Endothelial cell of umbilical vein (primary cell): ENCODE measurements around the gene MAMDC2. TPM values are rescaled to one million over a fixed set of nuclear protein-coding genes. Genes with fewer than 3 reads are reported as not detected.

Experiments
- BruUV-seq: library from RNA; stranded (reverse); fragments of 400-500 nt; replicated peaks from 2 replicates; lab custom pipeline; 2021; lab: Mats Ljungman, UMichigan
- CTCF ChIA-PET: fragments of 300-600, 350-600 bp; sonication (Branson Sonifier 250); formaldehyde crosslinking; loops from one replicate; lab custom pipeline; 2021; ENCODE audit warnings: antibody characterized with exemption, inconsistent platforms; lab: Charles Lee
- POLR2A ChIA-PET: fragments of 300-600, 350-600 bp; sonication (Branson Sonifier 250); formaldehyde crosslinking; loops from one replicate; lab custom pipeline; 2021; ENCODE audit warnings: antibody characterized with exemption, inconsistent platforms; lab: Charles Lee
- DNase-seq: peaks from one replicate; pipeline ENCODE4 v3.0.0-alpha.2; 2011; ENCODE audit warnings: low read depth, low spot score
- FAIRE-seq: peaks from 2 replicates; lab custom pipeline; 2011; peaks lifted over from hg19 to GRCh38; lab: Jason Lieb, UNC
- H2AFZ ChIP-seq: 2 replicates; pipeline ENCODE4 v1.6.0; 2012; ENCODE audit warnings: low read depth, low read length, control low read depth, inconsistent platforms
- H3K27ac ChIP-seq: 2 replicates; pipeline ENCODE4 v1.5.1; 2011; ENCODE audit warnings: low read depth, mild to moderate bottlenecking, control low read depth, low read length, moderate library complexity; ENCODE audit not compliant: insufficient read depth
- H3K27me3 ChIP-seq, 2 experiments: 2 replicates each; pipeline versions ENCODE4 v1.6.0 to v1.6.1; 2011; ENCODE audit warnings: low read length in 2 of 2, mixed read lengths in 1 of 2; ENCODE audit not compliant: control insufficient read depth in 2 of 2, insufficient read depth in 2 of 2
- H3K36me3 ChIP-seq, 2 experiments: 2 replicates in 1 of 2; 3 replicates in 1 of 2; pipeline ENCODE4 v1.5.1; 2011; ENCODE audit warnings: low read length in 2 of 2, mild to moderate bottlenecking in 1 of 2, moderate library complexity in 1 of 2; ENCODE audit not compliant: control insufficient read depth in 2 of 2, insufficient read depth in 2 of 2; ENCODE audit errors: extremely low read depth in 1 of 2
- H3K4me1 ChIP-seq: 3 replicates; pipeline ENCODE4 v1.5.1; 2011; ENCODE audit warnings: mild to moderate bottlenecking, low read length; ENCODE audit not compliant: control insufficient read depth, insufficient read depth; ENCODE audit errors: extremely low read depth
- H3K4me2 ChIP-seq: 2 replicates; pipeline ENCODE4 v1.6.1; 2011; ENCODE audit warnings: low read length, control low read depth, mixed read lengths; ENCODE audit not compliant: insufficient read depth
- H3K4me3 ChIP-seq, 3 experiments: fragments of 200-600 bp in 1 of 3; sonication (generic), shearing (Covaris generic) in 1 of 3; replicated peaks in 1 of 3; 2 replicates each; pipeline ENCODE4 v1.5.1; 2011 to 2016; ENCODE audit warnings: control low read depth in 3 of 3, low read length in 3 of 3, mild to moderate bottlenecking in 2 of 3, inconsistent platforms in 1 of 3, low read depth in 1 of 3, moderate library complexity in 1 of 3; ENCODE audit not compliant: insufficient read depth in 1 of 3
- H3K79me2 ChIP-seq: 2 replicates; pipeline ENCODE4 v1.6.0; 2012; ENCODE audit warnings: low read length, inconsistent platforms; ENCODE audit not compliant: control insufficient read depth, insufficient read depth
- H3K9ac ChIP-seq: replicated peaks from 2 replicates; pipeline ENCODE3; 2011; ENCODE audit warnings: low read length, control low read depth; ENCODE audit not compliant: insufficient read depth; ENCODE audit errors: extremely low read depth
- H3K9me1 ChIP-seq: replicated peaks from 3 replicates; pipeline ENCODE4 v1.6.0; 2011; ENCODE audit warnings: mild to moderate bottlenecking, low read length; ENCODE audit not compliant: control insufficient read depth, insufficient read depth; ENCODE audit errors: extremely low read depth
- H3K9me3 ChIP-seq: replicated peaks from 2 replicates; pipeline ENCODE4 v1.5.1; 2012; ENCODE audit warnings: low read length, inconsistent platforms; ENCODE audit not compliant: control insufficient read depth, insufficient read depth
- H4K20me1 ChIP-seq: replicated peaks from 2 replicates; pipeline ENCODE3; 2011; ENCODE audit warnings: mild to moderate bottlenecking, low read length; ENCODE audit not compliant: control insufficient read depth, insufficient read depth; ENCODE audit errors: extremely low read depth
- CTCF ChIP-seq, 2 donors: IDR thresholded peaks; 1 replicate in 1 of 2; 2 replicates in 1 of 2; pipeline ENCODE4 v1.5.1; 2011; ENCODE audit warnings: low read length in 2 of 2, mild to moderate bottlenecking in 2 of 2, moderate library complexity in 2 of 2, control low read depth in 1 of 2, inconsistent platforms in 1 of 2, low read depth in 1 of 2; ENCODE audit not compliant: insufficient read depth in 1 of 2; ENCODE audit errors: extremely low read depth in 1 of 2
- EZH2 ChIP-seq: IDR thresholded peaks from 2 replicates; pipeline ENCODE4 v1.6.1; 2012; ENCODE audit warnings: borderline replicate concordance, low read depth, mild to moderate bottlenecking, moderate library complexity, low read length, inconsistent platforms; ENCODE audit not compliant: severe bottlenecking
- FOS ChIP-seq: IDR thresholded peaks from 2 replicates; pipeline ENCODE4 v1.6.1; 2011; ENCODE audit warnings: mild to moderate bottlenecking, low read length, moderate library complexity, borderline replicate concordance; ENCODE audit not compliant: insufficient read depth
- GATA2 ChIP-seq: IDR thresholded peaks from 2 replicates; pipeline ENCODE4 v1.7.0; 2011; ENCODE audit warnings: low read depth, mild to moderate bottlenecking, moderate library complexity, mixed read lengths, low read length; ENCODE audit not compliant: insufficient read length, insufficient read depth
- JUN ChIP-seq: IDR thresholded peaks from 2 replicates; pipeline ENCODE4 v1.6.1; 2011; ENCODE audit warnings: borderline replicate concordance, low read depth; ENCODE audit not compliant: insufficient read length, insufficient read depth
- MAX ChIP-seq: IDR thresholded peaks from 2 replicates; pipeline ENCODE4 v1.6.1; 2011; ENCODE audit not compliant: insufficient read depth, insufficient read length
- MYC ChIP-seq: IDR thresholded peaks from one replicate; pipeline ENCODE4 v1.6.1; 2011; ENCODE audit warnings: mild to moderate bottlenecking, low read depth, low read length
- POLR2A ChIP-seq: IDR thresholded peaks from 2 replicates; pipeline ENCODE4 v1.6.1; 2012; ENCODE audit warnings: low read depth, mild to moderate bottlenecking, control low read depth, low read length
- POLR2AphosphoS5 ChIP-seq: IDR thresholded peaks from 2 replicates; pipeline ENCODE4 v1.6.1; 2012; ENCODE audit warnings: low read depth, mild to moderate bottlenecking, control low read depth, low read length, moderate library complexity; ENCODE audit not compliant: insufficient read depth
- dilution Hi-C: fragments of 300-500 bp; cut with MboI; formaldehyde crosslinking; loops from one replicate; pipeline ENCODE4 v1.15.0; 2019; ENCODE audit warnings: low sequenced_read_pairs; ENCODE audit not compliant: extremely low pct_ligation_motif_present
- intact Hi-C: fragments of 100-400 bp; cut with micrococcal nuclease; formaldehyde crosslinking; loops from one replicate; pipeline ENCODE4 v1.10.0; 2022
- polyA plus RNA-seq, 4 experiments: library from polyadenylated mRNA; depleted of rRNA in 3 of 4; stranded (reverse) in 3 of 4; unstranded in 1 of 4; fragments of >200 nt; gene quantifications; 2 replicates each; pipeline versions ENCODE4 v1.2.1 to v1.2.3, GENCODE V29; 2011 to 2012; ENCODE audit warnings: missing spikeins in 1 of 4
- total RNA-seq: library from RNA; stranded (reverse); gene quantifications from 2 replicates; pipeline ENCODE4 v1.2.3, GENCODE V29; 2021

Gene MAMDC2
- total and polyA plus RNA-seq, 2 donors (not counting 3 experiments of a cell fraction or from before 2014, with no cell fraction given), result 0.60 to 1.1 TPM

GRCh38 chr9:70105147-70105546 is 61.5 kb downstream of the MAMDC2 start:
- Histone ChIP-seq H3K9me1 (no peaks in the 10 kb centered on the region), H3K4me2 (no peak overlapping the region), H3K27ac (no peak overlapping the region), H3K36me3 (no peaks in the 10 kb centered on the region), H3K9me3 (no peaks in the 10 kb centered on the region), H4K20me1 (no peaks in the 10 kb centered on the region), H3K4me3 (no peak overlapping the region), H3K9ac (no peak overlapping the region), H3K27me3 (peaks cover 3 to 9% of the 10 kb centered on the region in 2 experiments), H3K79me2 (no peaks in the 10 kb centered on the region), H3K4me1 (peaks cover under 1% of the 10 kb centered on the region), H2AFZ (no peak overlapping the region)
- ChIA-PET POLR2A (no interaction called here), CTCF (no interaction called here)
- intact Hi-C loops (no loop called here), dilution Hi-C loops (loop anchor here (25.0 kb wide), 1 partner anchor 143 kb away; no protein-coding TSS in a partner anchor)
- DNase-seq (no peak), FAIRE-seq (no peak)
- BruUV-seq, result no TSS peak
- TF ChIP-seq POLR2A (no peak), MYC (no peak), GATA2 (no peak), EZH2 (no peak), JUN (no peak), FOS (no peak), POLR2AphosphoS5 (no peak), CTCF (IDR thresholded peaks at IDR 0.05; ENCODE audit: extremely low read depth in 1 of 2, insufficient read depth in 1 of 2, low read depth in 1 of 2, low read length in 2 of 2) (no peak), MAX (no peak)
